ENCODE data around the gene NCOA1. TPM values are rescaled to one million over a fixed set of nuclear protein-coding genes. Genes with fewer than 3 reads are reported as not detected.
"Not testable (repeated sequence)": the region's sequence is repeated elsewhere in the genome, so short reads cannot be mapped to it uniquely, and the experiment has no call there.

Gene NCOA1
- total and polyA plus RNA-seq, 4 donors: 6.5 to 26.6 (median 16.3) TPM

DNA sequence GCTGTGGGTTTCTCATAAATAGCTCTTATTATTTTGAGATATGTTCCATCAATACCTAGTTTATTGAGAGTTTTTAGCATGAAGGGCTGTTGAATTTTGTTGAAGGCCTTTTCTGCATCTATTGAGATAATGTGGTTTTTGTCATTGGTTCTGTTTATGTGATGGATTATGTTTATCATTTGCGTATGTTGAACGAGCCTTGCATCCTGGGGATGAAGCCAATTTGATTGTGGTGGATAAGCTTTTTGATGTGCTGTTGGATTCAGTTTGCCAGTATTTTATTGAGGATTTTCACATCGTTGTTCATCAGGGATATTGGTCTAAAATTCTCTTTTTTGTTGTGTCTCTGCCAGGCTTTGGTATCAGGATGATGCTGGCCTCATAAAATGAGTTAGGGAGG lies 42.5 kb downstream of the NCOA1 start:
- H3K9ac ChIP-seq (ENCODE audit: low read depth in 1 of 2, low read length in 2 of 2); H3K4me3 ChIP-seq (ENCODE audit: low read depth in 1 of 3, low read length in 3 of 3); H3K27me3 ChIP-seq (ENCODE audit: control insufficient read depth in 4 of 4, insufficient read depth in 4 of 4, low read length in 3 of 4); DNase-seq (ENCODE audit: low spot score); H3K9me3 ChIP-seq (ENCODE audit: control insufficient read depth in 4 of 4, low read length in 3 of 4); H3K4me1 ChIP-seq (ENCODE audit: control insufficient read depth in 4 of 4, insufficient read depth in 4 of 4, low read length in 3 of 4); H3K36me3 ChIP-seq (ENCODE audit: control insufficient read depth in 4 of 4, insufficient read depth in 3 of 4, low read depth in 1 of 4, low read length in 3 of 4); H3K27ac ChIP-seq (ENCODE audit: low read depth in 1 of 2, low read length in 2 of 2): not testable (repeated sequence)
- 90% methylated on average over 3 of the region's 3 CpGs for whole genome bisulfite sequencing

DNA sequence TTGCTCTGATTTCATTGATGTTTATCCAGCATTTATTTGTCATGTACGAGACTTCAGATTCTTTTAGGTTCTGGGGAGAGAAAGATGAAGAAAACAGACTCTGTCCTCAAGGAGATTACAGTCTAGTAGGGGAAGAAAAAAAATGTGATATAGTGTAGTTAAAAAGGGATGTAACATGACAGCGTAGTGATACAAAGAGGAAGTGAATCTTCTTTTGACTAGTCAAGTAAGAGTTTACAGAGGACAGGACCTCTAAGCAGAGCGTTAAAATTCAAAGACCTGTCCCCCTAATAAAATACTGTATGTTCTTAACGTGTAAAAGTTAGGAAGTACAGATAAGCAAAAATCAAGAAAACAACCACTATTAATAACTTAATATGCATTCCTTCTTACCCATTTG lies 47.7 kb downstream of the NCOA1 start:
- Histone ChIP-seq H3K36me3 (ENCODE audit: control insufficient read depth in 4 of 4, insufficient read depth in 3 of 4, low read depth in 1 of 4, low read length in 3 of 4) (no peaks in the 10 kb centered on the region), H3K9ac (ENCODE audit: low read depth in 1 of 2, low read length in 2 of 2) (no peak overlapping the region), H3K27ac (ENCODE audit: low read depth in 1 of 2, low read length in 2 of 2) (no peak overlapping the region), H3K9me3 (ENCODE audit: control insufficient read depth in 4 of 4, low read length in 3 of 4) (peaks cover 0 to 3% (median 0%) of the 10 kb centered on the region in 4 donors), H3K27me3 (ENCODE audit: control insufficient read depth in 4 of 4, insufficient read depth in 4 of 4, low read length in 3 of 4) (no peaks in the 10 kb centered on the region), H3K4me1 (ENCODE audit: control insufficient read depth in 4 of 4, insufficient read depth in 4 of 4, low read length in 3 of 4) (no peaks in the 10 kb centered on the region), H3K4me3 (ENCODE audit: low read depth in 1 of 3, low read length in 3 of 3) (no peak overlapping the region)
- DNase-seq (ENCODE audit: low spot score): no peak
- TF ChIP-seq HNF4A (conservative IDR thresholded peaks at IDR 0.05) (no peak), TAF1 (conservative IDR thresholded peaks at IDR 0.05) (no peak), FOXA1 (IDR thresholded peaks at IDR 0.05) (no peak), JUND (IDR thresholded peaks at IDR 0.05) (no peak), NR2F2 (IDR thresholded peaks at IDR 0.05) (no peak), SP1 (IDR thresholded peaks at IDR 0.05) (no peak), FOXA2 (IDR thresholded peaks at IDR 0.05) (no peak)
- TF ChIP-seq, protein P1, sequence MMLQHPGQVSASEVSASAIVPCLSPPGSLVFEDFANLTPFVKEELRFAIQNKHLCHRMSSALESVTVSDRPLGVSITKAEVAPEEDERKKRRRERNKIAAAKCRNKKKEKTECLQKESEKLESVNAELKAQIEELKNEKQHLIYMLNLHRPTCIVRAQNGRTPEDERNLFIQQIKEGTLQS (IDR thresholded peaks at IDR 0.05): no peak
- TF ChIP-seq, protein P2, sequence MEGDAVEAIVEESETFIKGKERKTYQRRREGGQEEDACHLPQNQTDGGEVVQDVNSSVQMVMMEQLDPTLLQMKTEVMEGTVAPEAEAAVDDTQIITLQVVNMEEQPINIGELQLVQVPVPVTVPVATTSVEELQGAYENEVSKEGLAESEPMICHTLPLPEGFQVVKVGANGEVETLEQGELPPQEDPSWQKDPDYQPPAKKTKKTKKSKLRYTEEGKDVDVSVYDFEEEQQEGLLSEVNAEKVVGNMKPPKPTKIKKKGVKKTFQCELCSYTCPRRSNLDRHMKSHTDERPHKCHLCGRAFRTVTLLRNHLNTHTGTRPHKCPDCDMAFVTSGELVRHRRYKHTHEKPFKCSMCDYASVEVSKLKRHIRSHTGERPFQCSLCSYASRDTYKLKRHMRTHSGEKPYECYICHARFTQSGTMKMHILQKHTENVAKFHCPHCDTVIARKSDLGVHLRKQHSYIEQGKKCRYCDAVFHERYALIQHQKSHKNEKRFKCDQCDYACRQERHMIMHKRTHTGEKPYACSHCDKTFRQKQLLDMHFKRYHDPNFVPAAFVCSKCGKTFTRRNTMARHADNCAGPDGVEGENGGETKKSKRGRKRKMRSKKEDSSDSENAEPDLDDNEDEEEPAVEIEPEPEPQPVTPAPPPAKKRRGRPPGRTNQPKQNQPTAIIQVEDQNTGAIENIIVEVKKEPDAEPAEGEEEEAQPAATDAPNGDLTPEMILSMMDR (IDR thresholded peaks at IDR 0.05; ENCODE audit: low read depth, low read length, missing input control): no peak
- TF ChIP-seq, protein P3, sequence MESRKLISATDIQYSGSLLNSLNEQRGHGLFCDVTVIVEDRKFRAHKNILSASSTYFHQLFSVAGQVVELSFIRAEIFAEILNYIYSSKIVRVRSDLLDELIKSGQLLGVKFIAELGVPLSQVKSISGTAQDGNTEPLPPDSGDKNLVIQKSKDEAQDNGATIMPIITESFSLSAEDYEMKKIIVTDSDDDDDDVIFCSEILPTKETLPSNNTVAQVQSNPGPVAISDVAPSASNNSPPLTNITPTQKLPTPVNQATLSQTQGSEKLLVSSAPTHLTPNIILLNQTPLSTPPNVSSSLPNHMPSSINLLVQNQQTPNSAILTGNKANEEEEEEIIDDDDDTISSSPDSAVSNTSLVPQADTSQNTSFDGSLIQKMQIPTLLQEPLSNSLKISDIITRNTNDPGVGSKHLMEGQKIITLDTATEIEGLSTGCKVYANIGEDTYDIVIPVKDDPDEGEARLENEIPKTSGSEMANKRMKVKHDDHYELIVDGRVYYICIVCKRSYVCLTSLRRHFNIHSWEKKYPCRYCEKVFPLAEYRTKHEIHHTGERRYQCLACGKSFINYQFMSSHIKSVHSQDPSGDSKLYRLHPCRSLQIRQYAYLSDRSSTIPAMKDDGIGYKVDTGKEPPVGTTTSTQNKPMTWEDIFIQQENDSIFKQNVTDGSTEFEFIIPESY (IDR thresholded peaks at IDR 0.05): no peak
- TF ChIP-seq, protein P4, sequence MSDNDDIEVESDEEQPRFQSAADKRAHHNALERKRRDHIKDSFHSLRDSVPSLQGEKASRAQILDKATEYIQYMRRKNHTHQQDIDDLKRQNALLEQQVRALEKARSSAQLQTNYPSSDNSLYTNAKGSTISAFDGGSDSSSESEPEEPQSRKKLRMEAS (IDR thresholded peaks at IDR 0.05): no peak
- WGBS: 89% methylated on average over 4 of the region's 4 CpGs

DNA sequence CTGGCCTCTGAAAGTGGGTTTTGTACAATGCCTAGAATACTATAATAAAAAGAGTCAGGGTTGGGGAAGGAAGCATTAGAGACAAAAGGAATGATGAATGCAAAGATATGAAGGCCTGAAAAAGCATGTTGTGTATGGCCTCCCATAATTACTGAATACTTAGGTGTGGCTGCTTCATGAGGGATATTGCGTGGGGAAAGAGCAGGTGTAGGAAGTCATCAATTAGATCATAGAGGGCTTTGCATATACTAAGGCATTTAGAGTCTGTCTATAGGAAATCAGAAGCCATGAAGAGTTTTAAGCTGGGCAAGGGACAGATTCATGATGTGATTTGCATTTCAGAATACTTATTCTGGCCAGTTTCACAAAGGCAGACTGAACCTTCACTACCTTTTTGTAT lies 48.2 kb downstream of the NCOA1 start:
- Histone ChIP-seq H3K9me3 (ENCODE audit: control insufficient read depth in 4 of 4, low read length in 3 of 4) (peaks cover 0 to 3% (median 0%) of the 10 kb centered on the region in 4 donors), H3K27ac (ENCODE audit: low read depth in 1 of 2, low read length in 2 of 2) (no peak overlapping the region), H3K9ac (ENCODE audit: low read depth in 1 of 2, low read length in 2 of 2) (no peak overlapping the region), H3K27me3 (ENCODE audit: control insufficient read depth in 4 of 4, insufficient read depth in 4 of 4, low read length in 3 of 4) (no peaks in the 10 kb centered on the region), H3K36me3 (ENCODE audit: control insufficient read depth in 4 of 4, insufficient read depth in 3 of 4, low read depth in 1 of 4, low read length in 3 of 4) (no peaks in the 10 kb centered on the region), H3K4me1 (ENCODE audit: control insufficient read depth in 4 of 4, insufficient read depth in 4 of 4, low read length in 3 of 4) (no peaks in the 10 kb centered on the region), H3K4me3 (ENCODE audit: low read depth in 1 of 3, low read length in 3 of 3) (no peak overlapping the region)
- DNase-seq (ENCODE audit: low spot score): no peak
- 93% methylated on average over 1 of the region's 1 CpG for WGBS
- TF ChIP-seq FOXA2 (IDR thresholded peaks at IDR 0.05) (no peak), HNF4G (IDR thresholded peaks at IDR 0.05) (no peak), NR2F2 (IDR thresholded peaks at IDR 0.05) (no peak), HNF4A (conservative IDR thresholded peaks at IDR 0.05) (no peak), EGR1 (IDR thresholded peaks at IDR 0.05; ENCODE audit: low read depth in 2 of 2) (no peak), YY1 (IDR thresholded peaks at IDR 0.05) (no peak), TAF1 (conservative IDR thresholded peaks at IDR 0.05) (no peak), JUND (IDR thresholded peaks at IDR 0.05) (no peak)
- TF ChIP-seq, protein P4 (IDR thresholded peaks at IDR 0.05): no peak

All from liver (tissue), 9 donors.